GM18858 (cell line): ENCODE measurements around the gene GABPB1.

ENCODE experiments used
- ATAC-seq: cut with Tn5 transposase; IDR thresholded peaks from one replicate; pipeline ENCODE4 v1.9.1; 2021; ENCODE audit not compliant: unreplicated experiment

Gene GABPB1

GRCh38 chr15:50244959-50245624 is 109.9 kb downstream of the GABPB1 start:
- ATAC-seq = no peak

GRCh38 chr15:50244153-50244552 is 110.8 kb downstream of the GABPB1 start:
- no peak for ATAC-seq

- ATAC-seq = no peak
Measured at GRCh38 chr15:50241684-50242450, 113.1 kb downstream of the GABPB1 start.

GRCh38 chr15:50238255-50238654 is 116.7 kb downstream of the GABPB1 start:
- ATAC-seq = no peak

GRCh38 chr15:50236433-50236832 is 118.6 kb downstream of the GABPB1 start:
- ATAC-seq = no peak

GRCh38 chr15:50235794-50236193 is 119.2 kb downstream of the GABPB1 start:
- ATAC-seq = no peak

- no peak for ATAC-seq
Measured at GRCh38 chr15:50234764-50235163, 120.2 kb downstream of the GABPB1 start.

- ATAC-seq = no peak
Measured at GRCh38 chr15:50233192-50233736, 121.7 kb downstream of the GABPB1 start.

GRCh38 chr15:50232791-50233190 is 122.2 kb downstream of the GABPB1 start:
- no peak for ATAC-seq

GRCh38 chr15:50231761-50232160 is 123.2 kb downstream of the GABPB1 start:
- no peak for ATAC-seq

GRCh38 chr15:50229336-50229735 is 125.7 kb downstream of the GABPB1 start:
- ATAC-seq = no peak

GRCh38 chr15:50228866-50229265 is 126.1 kb downstream of the GABPB1 start:
- ATAC-seq = no peak

- no peak for ATAC-seq
Measured at GRCh38 chr15:50227076-50227475, 127.9 kb downstream of the GABPB1 start.

- ATAC-seq = no peak
Measured at GRCh38 chr15:50225938-50226337, 129.1 kb downstream of the GABPB1 start.
